Lung (tissue), 12 donors: Measurements from ENCODE around the gene ALPK1. TPM values are rescaled to one million over a fixed set of nuclear protein-coding genes. Genes with fewer than 3 reads are reported as not detected.

ENCODE experiments used
- ATAC-seq: fragments of 200-7000 bp; cut with Tn5 transposase; one replicate; pipeline ENCODE4 v1.9.1; 2020; ENCODE audit warnings: moderate number of reproducible peaks; ENCODE audit not compliant: insufficient read depth, low FRiP score
- DNase-seq, 3 donors: peaks; one replicate each; pipeline ENCODE4 v3.0.0-alpha.2; 2013 to 2017
- H3K27ac ChIP-seq, 2 donors: one replicate each; pipeline ENCODE4 v1.5.1; 2013; ENCODE audit warnings: mild to moderate bottlenecking in 2 of 2, moderate library complexity in 2 of 2, control low read depth in 1 of 2, inconsistent platforms in 1 of 2, low read depth in 1 of 2, low read length in 1 of 2
- H3K27me3 ChIP-seq, 3 donors: one replicate each; pipeline ENCODE4 v1.5.1; 2013; ENCODE audit warnings: low read length in 2 of 3; ENCODE audit not compliant: control insufficient read depth in 3 of 3, insufficient read depth in 3 of 3
- H3K36me3 ChIP-seq, 4 donors: one replicate each; pipeline ENCODE4 v1.5.1; 2013; ENCODE audit warnings: low read length in 4 of 4, mild to moderate bottlenecking in 1 of 4, moderate library complexity in 1 of 4; ENCODE audit not compliant: control insufficient read depth in 4 of 4, insufficient read depth in 4 of 4
- H3K4me1 ChIP-seq, 5 donors: one replicate each; pipeline ENCODE4 v1.5.1; 2013; ENCODE audit warnings: low read length in 5 of 5, mild to moderate bottlenecking in 2 of 5, moderate library complexity in 1 of 5; ENCODE audit not compliant: control insufficient read depth in 5 of 5, insufficient read depth in 5 of 5
- H3K4me3 ChIP-seq: one replicate; pipeline ENCODE4 v1.5.1; 2013; ENCODE audit warnings: mild to moderate bottlenecking, control low read depth, moderate library complexity
- H3K9ac ChIP-seq, 2 donors: one replicate each; pipeline ENCODE4 v1.5.1; 2013; ENCODE audit warnings: low read length in 2 of 2, control low read depth in 1 of 2; ENCODE audit not compliant: insufficient read depth in 1 of 2
- H3K9me3 ChIP-seq, 4 donors: one replicate each; pipeline ENCODE4 v1.5.1; 2013; ENCODE audit warnings: low read length in 3 of 4, mild to moderate bottlenecking in 1 of 4, moderate library complexity in 1 of 4; ENCODE audit not compliant: control insufficient read depth in 4 of 4, insufficient read depth in 3 of 4
- CTCF ChIP-seq: IDR thresholded peaks from 2 replicates; pipeline ENCODE4 v1.5.1; 2012; ENCODE audit warnings: mild to moderate bottlenecking; ENCODE audit errors: control extremely low read depth, extremely low read depth
- WGBS, 2 donors: extraction: QIAGEN DNeasy Blood & Tissue Kit; methylation state at CpG; one replicate each; pipeline ENCODE4 v1.1.7; 2013; 5-methylcytosine and 5-hydroxymethylcytosine counted together
- polyA plus RNA-seq, 2 donors: library from polyadenylated mRNA; stranded (reverse); fragments of 200-250 nt; gene quantifications; one replicate each; pipeline ENCODE4 v1.2.1, GENCODE V29; 2013
- total RNA-seq, 2 donors: library from RNA; depleted of rRNA in 1 of 2; stranded (reverse); fragments of >200 nt in 1 of 2; gene quantifications; one replicate each; pipeline ENCODE4 v1.2.1, GENCODE V29; 2014 to 2021
- donor health status: control.
- donor health status: control.
- donor health status: Bipolar disorder and iron deficiency.
- donor health status: healthy.
- donor health status: DM: yes; HTN: yes; CAD: no.

The ALPK1 gene
- total and polyA plus RNA-seq, 4 donors, result 8.9 to 57.2 (median 23.4) TPM

DNA sequence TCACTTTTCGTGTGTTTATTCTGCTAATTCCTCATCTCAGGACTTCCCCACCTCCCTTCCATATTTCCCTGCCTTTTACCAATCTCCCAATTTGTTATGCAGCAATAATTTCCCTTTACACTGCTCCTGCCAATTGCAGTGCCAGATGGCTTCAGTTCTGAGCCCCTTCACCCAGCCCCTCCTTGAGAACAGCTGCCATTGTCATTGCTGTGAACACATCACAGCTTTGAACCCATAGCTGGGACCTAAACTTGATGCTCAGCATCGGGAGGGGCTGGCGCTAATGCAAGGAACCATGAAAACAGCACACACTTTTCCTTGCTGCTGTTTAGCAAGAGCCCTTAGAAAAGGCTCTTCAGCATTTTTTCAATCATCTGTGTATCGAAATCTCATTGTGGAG is 104.9 kb downstream of the ALPK1 start:
- no peak overlapping the region for H3K27ac ChIP-seq
- no peaks in the 10 kb centered on the region for H3K4me1 ChIP-seq
- H3K9me3 ChIP-seq, result no peaks in the 10 kb centered on the region
- H3K4me3 ChIP-seq, result no peak overlapping the region
- 76 to 90% methylated on average over 4 of the region's 4 CpGs for WGBS, 2 donors
- no peak for DNase-seq
- H3K27me3 ChIP-seq, result no peaks in the 10 kb centered on the region
- no peak for ATAC-seq
- no peak overlapping the region for H3K9ac ChIP-seq
- no peak for TF ChIP-seq CTCF
- peaks cover 0 to 1% (median 0%) of the 10 kb centered on the region in 4 donors for H3K36me3 ChIP-seq

GRCh38 chr4:112403101-112403945 is 106.2 kb downstream of the ALPK1 start:
- ATAC-seq, result no peak
- no peaks in the 10 kb centered on the region for H3K9me3 ChIP-seq
- H3K9ac ChIP-seq, result no peak overlapping the region
- no peak overlapping the region for H3K4me3 ChIP-seq
- WGBS, 2 donors, result 68 to 78% methylated on average over 11 of the region's 11 CpGs
- peaks cover 0 to 1% (median 0%) of the 10 kb centered on the region in 4 donors for H3K36me3 ChIP-seq
- no peaks in the 10 kb centered on the region for H3K4me1 ChIP-seq
- H3K27me3 ChIP-seq, result no peaks in the 10 kb centered on the region
- no peak for TF ChIP-seq CTCF
- DNase-seq, result peak; percentile 21 to 26 (median 21)
- no peak overlapping the region for H3K27ac ChIP-seq

DNA sequence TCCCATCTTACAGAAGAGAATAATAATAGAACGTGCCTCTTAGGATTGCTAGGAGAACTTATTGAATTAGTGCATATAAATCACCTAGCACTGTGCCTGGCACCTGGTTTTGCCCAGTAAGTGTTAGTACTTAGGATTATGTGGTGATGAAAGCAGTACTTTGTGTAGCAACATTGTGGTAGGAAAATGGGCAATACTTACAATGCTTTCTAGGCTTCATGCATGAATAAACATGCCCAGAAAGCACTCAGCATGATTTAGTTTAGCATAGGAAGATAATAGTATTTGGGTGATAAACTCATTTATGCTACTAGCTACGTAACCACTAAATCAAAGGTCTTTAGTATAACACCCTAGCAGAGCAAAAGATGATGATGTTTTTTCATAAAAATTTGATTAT is 113.2 kb downstream of the ALPK1 start:
- no peak for ATAC-seq
- WGBS, 2 donors, result 89% methylated on average over 2 of the region's 2 CpGs
- no peak overlapping the region for H3K27ac ChIP-seq

More for the DNA sequence above, 113.2 kb downstream of the ALPK1 start:
- Histone ChIP-seq H3K4me3 (no peak overlapping the region), H3K27me3 (no peaks in the 10 kb centered on the region), H3K4me1 (no peaks in the 10 kb centered on the region), H3K36me3 (peaks cover 0 to 9% (median 2%) of the 10 kb centered on the region in 4 donors), H3K9ac (no peak overlapping the region), H3K9me3 (peaks cover 0 to 3% (median 0%) of the 10 kb centered on the region in 4 donors)
- no peak for DNase-seq
- no peak for TF ChIP-seq CTCF
